Right kidney (tissue), 1 donor: Measurements from ENCODE around the gene SPOCD1.
"Not testable (repeated sequence)": the region's sequence is repeated elsewhere in the genome, so short reads cannot be mapped to it uniquely, and the experiment has no call there.

Experiments used
- DNase-seq: peaks from one replicate; pipeline ENCODE4 v3.0.0-alpha.2; 2016

Gene SPOCD1

GRCh38 chr1:31828926-31829690 lies 13.3 kb upstream of the SPOCD1 start:
- no peak for DNase-seq

- no peak for DNase-seq
Measured at GRCh38 chr1:31828341-31828740, 12.5 kb upstream of the SPOCD1 start.

DNA sequence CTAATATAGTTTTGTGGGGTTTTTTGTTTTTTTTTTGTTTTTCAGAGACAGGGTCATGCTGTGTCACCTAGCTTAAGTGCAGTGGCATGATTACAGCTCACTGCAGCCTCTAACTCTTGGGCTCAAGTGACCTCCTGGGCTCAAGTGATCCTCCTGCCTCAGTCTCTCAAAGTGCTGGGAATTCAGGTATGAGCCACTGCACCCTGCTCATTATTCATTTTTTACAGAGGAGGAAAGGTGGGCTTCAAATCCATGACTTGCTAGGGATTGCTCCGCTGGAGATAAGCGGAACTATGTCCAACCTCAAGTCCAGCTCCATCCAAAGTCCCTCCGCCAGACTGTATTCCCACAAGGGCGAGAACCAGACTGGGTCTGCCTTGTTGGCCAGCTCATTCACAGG lies 8.0 kb upstream of the SPOCD1 start:
- DNase-seq, result no peak

DNA sequence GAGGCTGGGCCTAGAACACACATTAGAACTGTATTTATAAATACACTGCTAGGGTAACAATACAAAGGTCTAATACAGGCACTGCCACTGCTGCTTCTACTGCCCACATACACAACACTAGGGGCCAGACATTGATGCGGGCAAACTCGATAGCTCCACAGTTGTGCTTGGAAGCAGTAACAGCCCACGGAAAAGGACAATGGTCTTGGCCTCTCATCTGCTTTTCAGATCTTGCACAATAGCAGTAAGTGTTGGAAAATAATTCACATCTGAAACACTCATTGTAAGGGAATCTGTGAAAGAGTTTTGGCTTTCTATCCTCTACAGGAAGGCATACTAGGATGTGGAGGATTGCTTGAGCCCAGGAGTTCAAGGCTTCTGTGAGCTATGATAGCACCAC lies 6.9 kb upstream of the SPOCD1 start:
- DNase-seq, result no peak

GRCh38 chr1:31820196-31820595 lies 4.4 kb upstream of the SPOCD1 start:
- not testable (repeated sequence) for DNase-seq

GRCh38 chr1:31818206-31818605 lies 2.4 kb upstream of the SPOCD1 start:
- DNase-seq, result no peak

GRCh38 chr1:31816947-31817346 lies 1.1 kb upstream of the SPOCD1 start:
- DNase-seq, result not testable (repeated sequence)

DNA sequence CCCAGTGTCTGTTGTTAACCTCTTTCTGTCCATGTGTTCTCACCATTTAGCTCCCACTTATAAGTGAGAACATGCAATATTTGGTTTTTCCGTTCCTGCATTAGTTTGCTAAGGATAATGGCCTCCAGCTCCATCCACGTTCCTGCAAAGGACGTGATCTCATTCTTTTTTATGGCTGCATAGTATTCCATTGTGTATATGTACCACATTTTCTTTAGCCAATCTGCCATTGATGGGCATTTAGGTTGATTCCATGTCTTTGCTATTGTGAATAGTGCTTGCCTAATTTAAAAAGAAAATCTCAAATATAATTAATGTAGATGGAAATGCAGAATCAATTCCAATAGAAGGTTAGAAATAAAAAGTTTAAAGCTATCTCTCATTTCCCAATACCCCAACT lies 679 bp upstream of the SPOCD1 start:
- not testable (repeated sequence) for DNase-seq

DNA sequence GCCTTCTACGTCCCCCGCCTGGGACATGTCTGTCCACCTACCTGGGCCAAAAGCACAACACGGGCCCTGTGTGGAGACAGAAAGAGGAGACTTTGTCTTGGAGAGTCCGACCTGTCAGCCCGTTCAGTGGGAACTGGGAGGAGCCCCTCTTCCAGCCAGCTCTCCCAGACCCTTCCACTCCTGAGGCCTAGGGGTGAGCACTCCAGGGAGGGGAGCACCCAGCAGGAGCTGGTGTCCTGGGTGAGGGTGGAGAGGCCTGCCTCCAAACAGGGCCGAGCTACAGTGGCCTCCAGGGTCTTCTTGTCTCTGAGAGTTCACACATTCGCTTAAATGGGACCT lies 546 bp downstream of the SPOCD1 start:
- no peak for DNase-seq

GRCh38 chr1:31814631-31815306 lies 1.1 kb downstream of the SPOCD1 start:
- no peak for DNase-seq

DNA sequence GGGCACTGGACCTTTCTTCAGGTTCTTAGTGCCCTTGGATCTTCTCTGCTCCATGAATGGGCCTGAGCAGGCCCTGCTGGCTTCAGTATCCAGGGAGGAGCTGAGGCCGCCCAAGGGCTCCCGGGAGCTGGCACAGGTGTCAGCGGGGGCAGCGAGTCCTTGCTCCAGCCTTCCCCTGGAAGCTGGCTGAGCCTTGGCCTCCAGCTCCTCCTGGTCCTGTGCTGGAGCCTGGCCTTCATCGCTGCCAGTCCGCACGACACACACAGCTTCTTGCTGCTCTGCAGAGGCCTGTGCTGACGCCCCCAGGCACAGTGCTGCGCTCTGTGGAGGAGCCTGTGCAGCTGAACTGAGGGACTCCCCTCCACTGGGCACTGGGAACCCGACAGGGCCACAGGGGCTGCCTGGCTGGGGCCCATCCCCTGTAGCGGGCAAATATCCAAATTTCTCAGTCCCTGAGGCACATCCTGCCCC lies 1.7 kb downstream of the SPOCD1 start:
- DNase-seq, result no peak

GRCh38 chr1:31812158-31812829 lies 3.5 kb downstream of the SPOCD1 start:
- no peak for DNase-seq

GRCh38 chr1:31811605-31812004 lies 4.2 kb downstream of the SPOCD1 start:
- no peak for DNase-seq

GRCh38 chr1:31809698-31810097 lies 6.1 kb downstream of the SPOCD1 start:
- no peak for DNase-seq

DNA sequence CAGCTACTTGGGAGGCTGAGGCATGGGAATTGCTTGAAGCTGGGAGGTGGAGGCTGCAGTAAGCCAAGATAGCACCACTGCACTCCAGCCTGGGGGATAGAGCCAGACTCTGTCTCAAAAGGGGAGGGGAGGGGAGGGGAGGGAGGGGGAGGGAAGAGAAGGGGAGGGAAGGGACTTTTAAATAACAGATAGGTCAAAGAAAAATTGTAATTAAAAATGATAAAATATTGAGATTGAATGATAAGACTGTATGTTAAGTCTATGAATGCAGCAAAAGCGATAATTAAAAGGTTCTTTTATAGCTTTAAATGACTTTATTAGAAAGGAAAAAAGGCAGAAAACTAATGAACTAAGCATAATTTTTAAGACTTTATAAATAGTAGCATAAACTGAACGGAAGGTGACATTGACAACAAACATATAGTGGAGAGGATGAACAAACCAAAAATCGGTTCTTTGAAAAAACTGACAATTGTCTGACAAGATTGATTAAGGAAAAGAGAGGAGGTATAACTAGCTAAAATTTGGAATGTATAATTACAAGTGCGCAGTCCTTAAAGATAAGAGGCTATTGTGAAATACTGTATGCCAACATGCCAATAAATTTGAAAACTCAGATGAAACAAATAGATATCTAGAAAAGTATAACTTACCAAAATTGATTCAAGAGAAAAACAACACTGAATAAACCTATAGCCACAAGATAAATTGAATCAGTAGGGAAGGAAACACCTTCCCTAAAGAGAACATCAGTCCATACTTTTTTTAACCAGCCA lies 8.4 kb downstream of the SPOCD1 start:
- DNase-seq, result no peak

GRCh38 chr1:31805318-31805717 lies 10.5 kb downstream of the SPOCD1 start:
- no peak for DNase-seq

- no peak for DNase-seq
Measured at GRCh38 chr1:31804098-31804497, 11.7 kb downstream of the SPOCD1 start.

DNA sequence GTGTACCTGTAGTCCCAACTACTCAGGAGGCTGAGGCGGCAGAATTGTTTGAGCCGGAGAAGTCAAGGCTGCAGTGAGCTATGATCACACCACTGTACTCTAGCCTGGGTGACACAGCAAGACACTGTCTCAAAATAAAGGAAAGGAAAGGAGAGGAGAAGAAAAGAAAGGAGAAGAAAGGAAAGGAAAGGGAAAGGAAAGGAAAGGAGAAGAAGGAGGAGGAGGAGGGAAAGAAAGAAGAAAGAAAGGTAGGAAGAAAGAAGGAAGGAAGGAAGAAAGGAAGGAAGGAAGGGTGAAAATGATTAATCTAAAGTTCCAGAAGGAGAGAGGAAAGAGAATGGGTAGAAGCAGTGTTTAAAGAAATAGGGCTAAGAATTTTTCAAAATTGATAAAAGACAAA lies 12.2 kb downstream of the SPOCD1 start:
- DNase-seq, result no peak

DNA sequence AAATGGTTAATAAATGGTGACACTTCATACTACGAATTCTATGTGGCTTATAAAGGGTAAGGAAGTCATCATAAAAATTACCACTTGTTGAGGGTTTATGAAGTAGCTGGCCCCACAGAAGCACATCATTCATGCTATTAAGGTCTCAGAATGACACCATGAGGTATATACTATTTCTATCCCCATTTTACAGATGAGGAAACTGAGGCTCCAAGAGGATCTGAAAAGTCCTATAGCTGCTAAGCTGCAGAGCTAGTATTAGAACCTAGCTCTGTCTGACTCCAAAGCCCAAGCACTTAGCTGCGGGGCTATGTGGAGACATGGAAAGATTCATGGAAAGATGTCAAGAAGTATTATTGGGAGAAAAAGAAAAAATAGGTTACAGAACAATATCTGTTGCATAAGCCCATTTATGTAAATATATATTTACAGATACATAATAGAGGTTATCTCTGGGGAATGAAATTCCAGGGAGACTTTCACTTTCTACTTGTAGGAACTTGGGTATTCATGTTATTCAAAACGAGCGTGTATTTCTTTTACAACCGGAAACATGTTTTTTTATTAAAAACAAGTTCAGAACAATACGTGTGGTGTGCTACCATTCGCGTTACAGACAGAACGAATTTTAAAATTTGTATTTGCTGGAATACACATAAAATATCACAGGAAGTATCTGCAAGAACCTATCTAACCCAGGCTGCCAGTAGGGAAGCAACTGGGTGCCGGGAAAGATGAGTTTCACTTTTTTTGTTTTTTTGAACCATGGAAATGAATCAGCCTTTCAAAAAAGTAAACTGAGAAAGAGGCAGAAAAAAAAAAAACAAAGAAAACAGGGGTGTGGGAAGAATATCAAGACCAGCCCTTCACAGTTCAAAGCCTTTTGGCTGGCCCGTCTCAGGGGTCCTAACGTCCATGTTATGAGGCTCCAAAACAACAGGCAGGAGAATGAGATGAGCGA lies 13.4 kb downstream of the SPOCD1 start:
- DNase-seq, result no peak

- no peak for DNase-seq
Measured at GRCh38 chr1:31801458-31801857, 14.4 kb downstream of the SPOCD1 start.

GRCh38 chr1:31800674-31800967 lies 15.2 kb downstream of the SPOCD1 start:
- no peak for DNase-seq
